ENCODE data around the gene YKT6.

The YKT6 gene

GRCh38 chr7:44177570-44178131 is 23.1 kb upstream of the YKT6 start (continued):
- TF ChIP-seq, protein P1, sequence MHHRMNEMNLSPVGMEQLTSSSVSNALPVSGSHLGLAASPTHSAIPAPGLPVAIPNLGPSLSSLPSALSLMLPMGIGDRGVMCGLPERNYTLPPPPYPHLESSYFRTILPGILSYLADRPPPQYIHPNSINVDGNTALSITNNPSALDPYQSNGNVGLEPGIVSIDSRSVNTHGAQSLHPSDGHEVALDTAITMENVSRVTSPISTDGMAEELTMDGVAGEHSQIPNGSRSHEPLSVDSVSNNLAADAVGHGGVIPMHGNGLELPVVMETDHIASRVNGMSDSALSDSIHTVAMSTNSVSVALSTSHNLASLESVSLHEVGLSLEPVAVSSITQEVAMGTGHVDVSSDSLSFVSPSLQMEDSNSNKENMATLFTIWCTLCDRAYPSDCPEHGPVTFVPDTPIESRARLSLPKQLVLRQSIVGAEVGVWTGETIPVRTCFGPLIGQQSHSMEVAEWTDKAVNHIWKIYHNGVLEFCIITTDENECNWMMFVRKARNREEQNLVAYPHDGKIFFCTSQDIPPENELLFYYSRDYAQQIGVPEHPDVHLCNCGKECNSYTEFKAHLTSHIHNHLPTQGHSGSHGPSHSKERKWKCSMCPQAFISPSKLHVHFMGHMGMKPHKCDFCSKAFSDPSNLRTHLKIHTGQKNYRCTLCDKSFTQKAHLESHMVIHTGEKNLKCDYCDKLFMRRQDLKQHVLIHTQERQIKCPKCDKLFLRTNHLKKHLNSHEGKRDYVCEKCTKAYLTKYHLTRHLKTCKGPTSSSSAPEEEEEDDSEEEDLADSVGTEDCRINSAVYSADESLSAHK (tag by site-specific recombination; IDR thresholded peaks at IDR 0.05): no peak
- TF ChIP-seq ZNF585B (tag by site-specific recombination; IDR thresholded peaks at IDR 0.05) (no peak), ZNF692 (tag by site-specific recombination; IDR thresholded peaks at IDR 0.05) (0 out of 2 replicates have a peak, but pooled peaks have one; percentile 40), REST (tag by site-specific recombination; IDR thresholded peaks at IDR 0.05) (no peak), ZNF169 (tag by site-specific recombination; IDR thresholded peaks at IDR 0.05) (no peak), ZNF792 (tag by site-specific recombination; IDR thresholded peaks at IDR 0.05) (no peak), ZNF416 (tag by site-specific recombination; IDR thresholded peaks at IDR 0.05) (no peak), HOXC10 (CRISPR knock-in tag; IDR thresholded peaks at IDR 0.05) (no peak), ZNF660 (tag by site-specific recombination; IDR thresholded peaks at IDR 0.05) (peak; percentile 68), ATF2 (tag by site-specific recombination; IDR thresholded peaks at IDR 0.05; ENCODE audit: low read depth) (peak; percentile 76; the same call in 1 of the 2 replicates), ZNF560 (tag by site-specific recombination; IDR thresholded peaks at IDR 0.05; ENCODE audit: borderline replicate concordance) (no peak), ZNF366 (tag by site-specific recombination; conservative IDR thresholded peaks at IDR 0.05) (0 out of 2 replicates have a peak, but pooled peaks have one; percentile 15), ZNF639 (tag by site-specific recombination; IDR thresholded peaks at IDR 0.05) (0 out of 2 replicates have a peak, but pooled peaks have one; percentile 25), ZNF23 (tag by site-specific recombination; IDR thresholded peaks at IDR 0.05; ENCODE audit: borderline replicate concordance) (no peak), ZNF433 (tag by site-specific recombination; IDR thresholded peaks at IDR 0.05; ENCODE audit: low read depth) (no peak), ZNF747 (tag by site-specific recombination; IDR thresholded peaks at IDR 0.05) (no peak)
- TF ChIP-seq, protein P2, sequence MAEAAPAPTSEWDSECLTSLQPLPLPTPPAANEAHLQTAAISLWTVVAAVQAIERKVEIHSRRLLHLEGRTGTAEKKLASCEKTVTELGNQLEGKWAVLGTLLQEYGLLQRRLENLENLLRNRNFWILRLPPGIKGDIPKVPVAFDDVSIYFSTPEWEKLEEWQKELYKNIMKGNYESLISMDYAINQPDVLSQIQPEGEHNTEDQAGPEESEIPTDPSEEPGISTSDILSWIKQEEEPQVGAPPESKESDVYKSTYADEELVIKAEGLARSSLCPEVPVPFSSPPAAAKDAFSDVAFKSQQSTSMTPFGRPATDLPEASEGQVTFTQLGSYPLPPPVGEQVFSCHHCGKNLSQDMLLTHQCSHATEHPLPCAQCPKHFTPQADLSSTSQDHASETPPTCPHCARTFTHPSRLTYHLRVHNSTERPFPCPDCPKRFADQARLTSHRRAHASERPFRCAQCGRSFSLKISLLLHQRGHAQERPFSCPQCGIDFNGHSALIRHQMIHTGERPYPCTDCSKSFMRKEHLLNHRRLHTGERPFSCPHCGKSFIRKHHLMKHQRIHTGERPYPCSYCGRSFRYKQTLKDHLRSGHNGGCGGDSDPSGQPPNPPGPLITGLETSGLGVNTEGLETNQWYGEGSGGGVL (tag by site-specific recombination; IDR thresholded peaks at IDR 0.05): peak; percentile 89
- TF ChIP-seq, protein P3, sequence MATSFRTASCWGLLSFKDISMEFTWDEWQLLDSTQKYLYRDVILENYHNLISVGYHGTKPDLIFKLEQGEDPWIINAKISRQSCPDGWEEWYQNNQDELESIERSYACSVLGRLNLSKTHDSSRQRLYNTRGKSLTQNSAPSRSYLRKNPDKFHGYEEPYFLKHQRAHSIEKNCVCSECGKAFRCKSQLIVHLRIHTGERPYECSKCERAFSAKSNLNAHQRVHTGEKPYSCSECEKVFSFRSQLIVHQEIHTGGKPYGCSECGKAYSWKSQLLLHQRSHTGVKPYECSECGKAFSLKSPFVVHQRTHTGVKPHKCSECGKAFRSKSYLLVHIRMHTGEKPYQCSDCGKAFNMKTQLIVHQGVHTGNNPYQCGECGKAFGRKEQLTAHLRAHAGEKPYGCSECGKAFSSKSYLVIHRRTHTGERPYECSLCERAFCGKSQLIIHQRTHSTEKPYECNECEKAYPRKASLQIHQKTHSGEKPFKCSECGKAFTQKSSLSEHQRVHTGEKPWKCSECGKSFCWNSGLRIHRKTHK (tag by site-specific recombination; IDR thresholded peaks at IDR 0.05): no peak
- TF ChIP-seq, protein P4, sequence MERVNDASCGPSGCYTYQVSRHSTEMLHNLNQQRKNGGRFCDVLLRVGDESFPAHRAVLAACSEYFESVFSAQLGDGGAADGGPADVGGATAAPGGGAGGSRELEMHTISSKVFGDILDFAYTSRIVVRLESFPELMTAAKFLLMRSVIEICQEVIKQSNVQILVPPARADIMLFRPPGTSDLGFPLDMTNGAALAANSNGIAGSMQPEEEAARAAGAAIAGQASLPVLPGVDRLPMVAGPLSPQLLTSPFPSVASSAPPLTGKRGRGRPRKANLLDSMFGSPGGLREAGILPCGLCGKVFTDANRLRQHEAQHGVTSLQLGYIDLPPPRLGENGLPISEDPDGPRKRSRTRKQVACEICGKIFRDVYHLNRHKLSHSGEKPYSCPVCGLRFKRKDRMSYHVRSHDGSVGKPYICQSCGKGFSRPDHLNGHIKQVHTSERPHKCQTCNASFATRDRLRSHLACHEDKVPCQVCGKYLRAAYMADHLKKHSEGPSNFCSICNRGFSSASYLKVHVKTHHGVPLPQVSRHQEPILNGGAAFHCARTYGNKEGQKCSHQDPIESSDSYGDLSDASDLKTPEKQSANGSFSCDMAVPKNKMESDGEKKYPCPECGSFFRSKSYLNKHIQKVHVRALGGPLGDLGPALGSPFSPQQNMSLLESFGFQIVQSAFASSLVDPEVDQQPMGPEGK (tag by site-specific recombination; IDR thresholded peaks at IDR 0.05): peak; percentile 47; the same call in 1 of the 2 replicates
- TF ChIP-seq, protein P5, sequence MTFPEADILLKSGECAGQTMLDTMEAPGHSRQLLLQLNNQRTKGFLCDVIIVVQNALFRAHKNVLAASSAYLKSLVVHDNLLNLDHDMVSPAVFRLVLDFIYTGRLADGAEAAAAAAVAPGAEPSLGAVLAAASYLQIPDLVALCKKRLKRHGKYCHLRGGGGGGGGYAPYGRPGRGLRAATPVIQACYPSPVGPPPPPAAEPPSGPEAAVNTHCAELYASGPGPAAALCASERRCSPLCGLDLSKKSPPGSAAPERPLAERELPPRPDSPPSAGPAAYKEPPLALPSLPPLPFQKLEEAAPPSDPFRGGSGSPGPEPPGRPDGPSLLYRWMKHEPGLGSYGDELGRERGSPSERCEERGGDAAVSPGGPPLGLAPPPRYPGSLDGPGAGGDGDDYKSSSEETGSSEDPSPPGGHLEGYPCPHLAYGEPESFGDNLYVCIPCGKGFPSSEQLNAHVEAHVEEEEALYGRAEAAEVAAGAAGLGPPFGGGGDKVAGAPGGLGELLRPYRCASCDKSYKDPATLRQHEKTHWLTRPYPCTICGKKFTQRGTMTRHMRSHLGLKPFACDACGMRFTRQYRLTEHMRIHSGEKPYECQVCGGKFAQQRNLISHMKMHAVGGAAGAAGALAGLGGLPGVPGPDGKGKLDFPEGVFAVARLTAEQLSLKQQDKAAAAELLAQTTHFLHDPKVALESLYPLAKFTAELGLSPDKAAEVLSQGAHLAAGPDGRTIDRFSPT (tag by site-specific recombination; IDR thresholded peaks at IDR 0.05): 0 out of 2 replicates have a peak, but pooled peaks have one; percentile 17

Data from HEK293 (cell line).